GM18951 (cell line): ENCODE data around the gene CRYL1.
"Not testable (repeated sequence)": the region's sequence is repeated elsewhere in the genome, so short reads cannot be mapped to it uniquely, and the experiment has no call there.

ENCODE experiments used
- POLR2A ChIP-seq: IDR thresholded peaks from 4 replicates; pipeline ENCODE4 v1.6.1; 2011; ENCODE audit warnings: mild to moderate bottlenecking; ENCODE audit not compliant: insufficient read length, insufficient read depth; ENCODE audit errors: extremely low read depth
- in situ Hi-C: fragments of 300-500 bp; cut with MboI; formaldehyde crosslinking; loops from one replicate; pipeline ENCODE4 v1.12.0; 2022; ENCODE audit warnings: low sequenced_read_pairs, mixed read lengths, inconsistent platforms; ENCODE audit not compliant: unreplicated experiment

CRYL1 gene

GRCh38 chr13:20442375-20442774 lies 83.3 kb downstream of the CRYL1 start:
- in situ Hi-C loops = no loop called here
- TF ChIP-seq POLR2A = no peak

- TF ChIP-seq POLR2A = no peak
- in situ Hi-C loops = no loop called here
Observed at GRCh38 chr13:20441879-20442278, 83.8 kb downstream of the CRYL1 start.

- in situ Hi-C loops = no loop called here
- no peak for TF ChIP-seq POLR2A
Observed at GRCh38 chr13:20441056-20441455, 84.6 kb downstream of the CRYL1 start.

- TF ChIP-seq POLR2A = no peak
- in situ Hi-C loops = no loop called here
Observed at GRCh38 chr13:20439261-20439660, 86.4 kb downstream of the CRYL1 start.

GRCh38 chr13:20438801-20439200 lies 86.9 kb downstream of the CRYL1 start:
- in situ Hi-C loops = no loop called here
- TF ChIP-seq POLR2A = no peak

- TF ChIP-seq POLR2A = no peak
- in situ Hi-C loops = no loop called here
Observed at GRCh38 chr13:20436505-20436904, 89.2 kb downstream of the CRYL1 start.

GRCh38 chr13:20435616-20436368 lies 89.9 kb downstream of the CRYL1 start:
- no peak for TF ChIP-seq POLR2A
- in situ Hi-C loops = no loop called here

GRCh38 chr13:20434210-20434609 lies 91.4 kb downstream of the CRYL1 start:
- in situ Hi-C loops = not testable (repeated sequence)

GRCh38 chr13:20431687-20432384 lies 93.8 kb downstream of the CRYL1 start:
- in situ Hi-C loops = no loop called here
- no peak for TF ChIP-seq POLR2A

- no peak for TF ChIP-seq POLR2A
- in situ Hi-C loops = no loop called here
Observed at GRCh38 chr13:20431080-20431479, 94.6 kb downstream of the CRYL1 start.

GRCh38 chr13:20430296-20430695 lies 95.4 kb downstream of the CRYL1 start:
- TF ChIP-seq POLR2A = no peak
- in situ Hi-C loops = no loop called here

- no peak for TF ChIP-seq POLR2A
- in situ Hi-C loops = no loop called here
Observed at GRCh38 chr13:20429682-20430081, 96.0 kb downstream of the CRYL1 start.

- no peak for TF ChIP-seq POLR2A
Observed at GRCh38 chr13:20428666-20429644, 96.7 kb downstream of the CRYL1 start.

More at GRCh38 chr13:20428666-20429644, 96.7 kb downstream of the CRYL1 start:
- in situ Hi-C loops = no loop called here
